Fibroblast of lung (primary cell): Measurements from ENCODE around the gene NUP93. TPM values are rescaled to one million over a fixed set of nuclear protein-coding genes. Genes with fewer than 3 reads are reported as not detected.
A peak's percentile ranks its signal among the peaks of the same experiment; 100 is the strongest.

Experiments used
- DNase-seq, 2 donors: peaks; one replicate each; pipeline versions ENCODE4 v3.0.0 to v3.0.0-alpha.2; 2010; ENCODE audit warnings: low read depth in 2 of 2
- H2AFZ ChIP-seq: 2 replicates; pipeline ENCODE4 v1.5.1; 2012; ENCODE audit warnings: low read length, control low read depth, inconsistent platforms
- H3K27ac ChIP-seq: 2 replicates; pipeline ENCODE4 v1.5.1; 2011; ENCODE audit warnings: low read length, control low read depth; ENCODE audit not compliant: insufficient read depth
- H3K27me3 ChIP-seq: 2 replicates; pipeline ENCODE4 v1.5.1; 2011; ENCODE audit warnings: mild to moderate bottlenecking, low read length; ENCODE audit not compliant: control insufficient read depth, insufficient read depth
- H3K36me3 ChIP-seq: 2 replicates; pipeline ENCODE4 v1.5.1; 2011; ENCODE audit warnings: low read length; ENCODE audit not compliant: control insufficient read depth, insufficient read depth
- H3K4me1 ChIP-seq: 2 replicates; pipeline ENCODE4 v1.5.1; 2011; ENCODE audit warnings: low read length; ENCODE audit not compliant: control insufficient read depth, insufficient read depth; ENCODE audit errors: extremely low read depth
- H3K4me2 ChIP-seq: 2 replicates; pipeline ENCODE4 v1.5.1; 2011; ENCODE audit warnings: low read length, control low read depth; ENCODE audit not compliant: insufficient read depth; ENCODE audit errors: extremely low read depth
- H3K4me3 ChIP-seq, 4 experiments: fragments of 200-600 bp in 1 of 4; sonication (generic) in 1 of 4; replicated peaks in 1 of 4; 2 replicates each; pipeline ENCODE4 v1.5.1; 2011 to 2016; ENCODE audit warnings: low read length in 4 of 4, low read depth in 3 of 4, mild to moderate bottlenecking in 3 of 4, control low read depth in 2 of 4, inconsistent platforms in 1 of 4, mixed read lengths in 1 of 4; ENCODE audit not compliant: insufficient read depth in 1 of 4; ENCODE audit errors: control extremely low read depth in 1 of 4
- H3K79me2 ChIP-seq: 2 replicates; pipeline ENCODE4 v1.5.1; 2012; ENCODE audit warnings: mild to moderate bottlenecking, low read length, inconsistent platforms; ENCODE audit not compliant: control insufficient read depth, insufficient read depth
- H3K9ac ChIP-seq: 2 replicates; pipeline ENCODE4 v1.5.1; 2011; ENCODE audit warnings: mild to moderate bottlenecking, low read length, control low read depth; ENCODE audit not compliant: insufficient read depth
- H3K9me3 ChIP-seq: 2 replicates; pipeline ENCODE4 v1.5.1; 2012; ENCODE audit warnings: low read depth, low read length; ENCODE audit not compliant: control insufficient read depth, insufficient read depth
- H4K20me1 ChIP-seq: 2 replicates; pipeline ENCODE4 v1.5.1; 2011; ENCODE audit warnings: low read length; ENCODE audit not compliant: control insufficient read depth, insufficient read depth; ENCODE audit errors: extremely low read depth
- EZH2 ChIP-seq: IDR thresholded peaks from 2 replicates; pipeline ENCODE4 v1.5.1; 2012; ENCODE audit warnings: low read length, control low read depth, mild to moderate bottlenecking; ENCODE audit errors: missing control alignments
- polyA plus RNA-seq, 2 donors: library from polyadenylated mRNA; depleted of rRNA in 1 of 2; stranded (reverse) in 1 of 2; unstranded in 1 of 2; fragments of >200 nt; gene quantifications; 2 replicates each; pipeline ENCODE4 v1.2.1, GENCODE V29; 2011 to 2012; ENCODE audit warnings: missing spikeins in 1 of 2
- total RNA-seq: library from RNA; depleted of rRNA; stranded (reverse); fragments of >200 nt; gene quantifications from 2 replicates; pipeline ENCODE4 v1.2.1, GENCODE V29; 2014
- TF ChIP-seq, protein P1 (sequence below), 2 donors: IDR thresholded peaks in 1 of 2; conservative IDR thresholded peaks in 1 of 2; 1 replicate in 1 of 2; 2 replicates in 1 of 2; pipeline ENCODE4 v1.5.1; 2011 to 2012; ENCODE audit warnings: low read length in 2 of 2, control low read depth in 1 of 2, inconsistent platforms in 1 of 2, low read depth in 1 of 2, mild to moderate bottlenecking in 1 of 2

The NUP93 gene
- total and polyA plus RNA-seq, 2 donors (not counting 1 experiment from before 2014, with no cell fraction given) = 37.6 to 42.9 TPM

DNA sequence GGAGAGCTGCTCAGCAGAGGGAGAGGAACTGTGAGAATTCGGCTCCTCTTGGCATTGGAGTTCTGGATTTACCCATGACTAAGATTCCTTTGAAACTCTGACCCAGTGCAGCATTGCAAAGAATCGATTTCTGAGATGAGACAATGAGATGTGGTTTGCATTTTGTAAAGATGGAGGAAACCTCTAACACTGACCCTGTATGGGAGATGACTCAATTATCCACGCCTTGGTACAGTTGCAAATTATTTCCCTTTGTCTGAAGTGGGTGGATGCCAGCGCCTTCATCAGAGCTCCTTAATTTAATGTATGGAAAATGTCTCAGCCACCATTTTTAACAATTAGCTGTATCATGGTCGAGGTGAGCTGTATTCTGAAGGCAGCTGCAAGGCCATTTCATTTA lies 53.4 kb downstream of the NUP93 start:
- H4K20me1 ChIP-seq = no peaks in the 10 kb centered on the region
- H3K4me3 ChIP-seq = no peak overlapping the region
- H2AFZ ChIP-seq = no peak overlapping the region
- no peaks in the 10 kb centered on the region for H3K79me2 ChIP-seq
- TF ChIP-seq, protein P1, sequence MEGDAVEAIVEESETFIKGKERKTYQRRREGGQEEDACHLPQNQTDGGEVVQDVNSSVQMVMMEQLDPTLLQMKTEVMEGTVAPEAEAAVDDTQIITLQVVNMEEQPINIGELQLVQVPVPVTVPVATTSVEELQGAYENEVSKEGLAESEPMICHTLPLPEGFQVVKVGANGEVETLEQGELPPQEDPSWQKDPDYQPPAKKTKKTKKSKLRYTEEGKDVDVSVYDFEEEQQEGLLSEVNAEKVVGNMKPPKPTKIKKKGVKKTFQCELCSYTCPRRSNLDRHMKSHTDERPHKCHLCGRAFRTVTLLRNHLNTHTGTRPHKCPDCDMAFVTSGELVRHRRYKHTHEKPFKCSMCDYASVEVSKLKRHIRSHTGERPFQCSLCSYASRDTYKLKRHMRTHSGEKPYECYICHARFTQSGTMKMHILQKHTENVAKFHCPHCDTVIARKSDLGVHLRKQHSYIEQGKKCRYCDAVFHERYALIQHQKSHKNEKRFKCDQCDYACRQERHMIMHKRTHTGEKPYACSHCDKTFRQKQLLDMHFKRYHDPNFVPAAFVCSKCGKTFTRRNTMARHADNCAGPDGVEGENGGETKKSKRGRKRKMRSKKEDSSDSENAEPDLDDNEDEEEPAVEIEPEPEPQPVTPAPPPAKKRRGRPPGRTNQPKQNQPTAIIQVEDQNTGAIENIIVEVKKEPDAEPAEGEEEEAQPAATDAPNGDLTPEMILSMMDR (conservative IDR thresholded peaks at IDR 0.05 in 1 of 2, IDR thresholded peaks at IDR 0.05 in 1 of 2; ENCODE audit: low read depth in 1 of 2, low read length in 2 of 2) = no peak
- TF ChIP-seq EZH2 = no peak
- DNase-seq = peak in 1 of 2 donors; percentile 35
- H3K9ac ChIP-seq = no peak overlapping the region
- H3K36me3 ChIP-seq = no peaks in the 10 kb centered on the region
- no peak overlapping the region for H3K27ac ChIP-seq
- H3K4me2 ChIP-seq = no peak overlapping the region
- H3K4me1 ChIP-seq = no peaks in the 10 kb centered on the region
- H3K27me3 ChIP-seq = no peaks in the 10 kb centered on the region
- H3K9me3 ChIP-seq = no peaks in the 10 kb centered on the region

DNA sequence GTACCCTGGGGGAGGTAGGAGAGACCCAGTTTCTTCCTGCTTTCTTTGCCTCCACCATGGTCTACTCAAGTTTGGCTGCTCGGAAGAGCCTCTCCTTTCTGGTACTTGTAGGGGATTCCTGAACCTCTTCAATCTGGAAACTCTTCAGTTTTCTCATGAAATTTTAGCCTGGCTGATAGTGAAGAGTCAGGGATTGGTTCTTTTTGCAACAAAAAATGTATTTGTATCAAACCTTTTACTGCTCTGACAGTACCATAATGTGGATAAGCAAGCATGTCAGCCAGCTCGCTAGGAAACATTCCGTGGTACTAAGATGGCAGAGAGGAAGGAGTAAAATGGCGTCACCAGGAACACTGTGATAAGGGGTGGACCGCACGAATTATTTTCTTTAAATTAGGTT lies 55.4 kb downstream of the NUP93 start:
- no peaks in the 10 kb centered on the region for H3K9me3 ChIP-seq
- TF ChIP-seq, protein P1 (conservative IDR thresholded peaks at IDR 0.05 in 1 of 2, IDR thresholded peaks at IDR 0.05 in 1 of 2; ENCODE audit: low read depth in 1 of 2, low read length in 2 of 2) = no peak
- TF ChIP-seq EZH2 = no peak
- no peak overlapping the region for H3K4me3 ChIP-seq
- H3K79me2 ChIP-seq = no peaks in the 10 kb centered on the region
- no peaks in the 10 kb centered on the region for H4K20me1 ChIP-seq
- no peak overlapping the region for H3K4me2 ChIP-seq
- no peaks in the 10 kb centered on the region for H3K36me3 ChIP-seq
- H2AFZ ChIP-seq = no peak overlapping the region
- H3K4me1 ChIP-seq = no peaks in the 10 kb centered on the region
- no peaks in the 10 kb centered on the region for H3K27me3 ChIP-seq
- DNase-seq = no peak
- no peak overlapping the region for H3K9ac ChIP-seq
- H3K27ac ChIP-seq = no peak overlapping the region

DNA sequence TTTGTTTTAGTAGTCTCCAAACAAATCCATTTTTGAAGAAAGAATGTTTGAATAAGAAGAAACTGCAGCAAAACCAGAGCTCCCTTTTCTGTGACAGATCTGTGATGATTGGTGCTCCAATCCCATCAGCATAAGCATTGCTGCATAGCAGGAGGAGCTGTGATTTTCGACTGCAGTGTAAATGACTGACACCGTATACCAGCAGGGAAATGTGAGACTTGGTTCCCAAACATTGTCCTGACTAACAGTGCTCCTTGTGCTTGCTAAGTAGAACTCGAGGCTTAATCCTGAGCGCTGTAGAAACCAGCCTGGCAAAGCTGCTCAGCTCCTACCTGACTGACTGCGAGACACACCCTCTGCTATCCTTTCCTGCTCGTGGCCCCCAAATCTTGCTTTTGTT lies 57.2 kb downstream of the NUP93 start:
- Histone ChIP-seq H3K9me3 (no peaks in the 10 kb centered on the region), H3K79me2 (no peaks in the 10 kb centered on the region), H4K20me1 (no peaks in the 10 kb centered on the region), H3K36me3 (no peaks in the 10 kb centered on the region), H3K27ac (no peak overlapping the region), H3K4me3 (no peak overlapping the region), H2AFZ (no peak overlapping the region), H3K4me1 (no peaks in the 10 kb centered on the region), H3K9ac (no peak overlapping the region), H3K27me3 (no peaks in the 10 kb centered on the region), H3K4me2 (no peak overlapping the region)
- TF ChIP-seq, protein P1 (conservative IDR thresholded peaks at IDR 0.05 in 1 of 2, IDR thresholded peaks at IDR 0.05 in 1 of 2; ENCODE audit: low read depth in 1 of 2, low read length in 2 of 2) = no peak
- TF ChIP-seq EZH2 = no peak
- DNase-seq = no peak
